HG03280 (cell line): ENCODE results near the gene PTPRE.
A peak's percentile ranks its signal among the peaks of the same experiment; 100 is the strongest.

Source experiments
- ATAC-seq: cut with Tn5 transposase; IDR thresholded peaks from one replicate; pipeline ENCODE4 v1.9.1; 2021; ENCODE audit warnings: mild to moderate bottlenecking, moderate library complexity; ENCODE audit not compliant: unreplicated experiment

PTPRE gene

GRCh38 chr10:128068398-128069285, 161.7 kb downstream of the PTPRE start:
- ATAC-seq: no peak

GRCh38 chr10:128069351-128070051, 162.6 kb downstream of the PTPRE start:
- ATAC-seq: peak; percentile 50

GRCh38 chr10:128070161-128070560, 163.3 kb downstream of the PTPRE start:
- no peak for ATAC-seq

- ATAC-seq: no peak
Observed at GRCh38 chr10:128070721-128071416, 164.0 kb downstream of the PTPRE start.

- ATAC-seq: no peak
Observed at GRCh38 chr10:128071417-128071782, 164.5 kb downstream of the PTPRE start.

GRCh38 chr10:128072046-128072445, 165.1 kb downstream of the PTPRE start:
- no peak for ATAC-seq

- no peak for ATAC-seq
Observed at GRCh38 chr10:128072941-128073645, 166.2 kb downstream of the PTPRE start.

GRCh38 chr10:128073890-128074289, 167.0 kb downstream of the PTPRE start:
- ATAC-seq: no peak

- ATAC-seq: no peak
Observed at GRCh38 chr10:128074589-128074988, 167.7 kb downstream of the PTPRE start.

- no peak for ATAC-seq
Observed at GRCh38 chr10:128077155-128077875, 170.4 kb downstream of the PTPRE start.

GRCh38 chr10:128078136-128078969, 171.4 kb downstream of the PTPRE start:
- ATAC-seq: peak; percentile 64

- no peak for ATAC-seq
Observed at GRCh38 chr10:128080231-128080630, 173.3 kb downstream of the PTPRE start.

- ATAC-seq: no peak
Observed at GRCh38 chr10:128080641-128081040, 173.7 kb downstream of the PTPRE start.

GRCh38 chr10:128081222-128081621, 174.3 kb downstream of the PTPRE start:
- ATAC-seq: no peak

- no peak for ATAC-seq
Observed at GRCh38 chr10:128081720-128082119, 174.8 kb downstream of the PTPRE start.

GRCh38 chr10:128083191-128083895, 176.4 kb downstream of the PTPRE start:
- no peak for ATAC-seq

- ATAC-seq: no peak
Observed at GRCh38 chr10:128084364-128084763, 177.5 kb downstream of the PTPRE start.

GRCh38 chr10:128084991-128085390, 178.1 kb downstream of the PTPRE start:
- ATAC-seq: no peak
